Activated B cell treated with CpG ODN at 0.5 μM for 24 hours (primary cell): ENCODE data around the gene NADSYN1. TPM values are rescaled to one million over a fixed set of nuclear protein-coding genes. Genes with fewer than 3 reads are reported as not detected.

Experiments used
- ATAC-seq: fragments of 200-7000 bp; cut with Tn5 transposase; one replicate; pipeline ENCODE4 v1.10.0; 2021; ENCODE audit warnings: low read depth, mild to moderate bottlenecking, moderate library complexity
- CTCF ChIA-PET: fragments of 350-600 bp; sonication (Branson Sonifier 250); formaldehyde crosslinking; loops from one replicate; lab custom pipeline; 2021; ENCODE audit warnings: antibody characterized with exemption; lab: Charles Lee
- POLR2A ChIA-PET: fragments of 350-600 bp; sonication (Branson Sonifier 250); formaldehyde crosslinking; loops from one replicate; lab custom pipeline; 2021; ENCODE audit warnings: antibody characterized with exemption; lab: Charles Lee
- DNase-seq: peaks from one replicate; pipeline ENCODE4 v3.0.0; 2022
- H3K27ac Mint-ChIP-seq: one replicate; pipeline ENCODE4 v1.8.0; 2020; ENCODE audit warnings: mixed read lengths
- H3K27me3 Mint-ChIP-seq: one replicate; pipeline ENCODE4 v1.8.0; 2021; ENCODE audit warnings: mixed read lengths
- H3K36me3 Mint-ChIP-seq: one replicate; pipeline ENCODE4 v1.8.0; 2021; ENCODE audit warnings: low read depth, mixed read lengths
- H3K4me1 Mint-ChIP-seq: one replicate; pipeline ENCODE4 v1.8.0; 2021; ENCODE audit warnings: mixed read lengths
- H3K4me3 Mint-ChIP-seq: one replicate; pipeline ENCODE4 v1.8.0; 2020; ENCODE audit warnings: mild to moderate bottlenecking, mixed read lengths
- H3K9me3 Mint-ChIP-seq: one replicate; pipeline ENCODE4 v1.8.0; 2020; ENCODE audit warnings: mixed read lengths
- intact Hi-C: fragments of 100-400 bp; cut with micrococcal nuclease; formaldehyde crosslinking; loops from one replicate; pipeline ENCODE4 v1.15.1; 2024
- total RNA-seq: library from RNA; stranded (reverse); gene quantifications from 2 replicates; pipeline ENCODE4 v1.2.3, GENCODE V29; 2022
- TF ChIP-seq, protein P1 (sequence below): fragments of 200-600 bp; IDR thresholded peaks from one replicate; pipeline ENCODE4 v1.8.0; 2022; ENCODE audit warnings: antibody characterized with exemption, mild to moderate bottlenecking

NADSYN1 gene
- total RNA-seq, 1 donor from 2014 or later, result 146 TPM

DNA sequence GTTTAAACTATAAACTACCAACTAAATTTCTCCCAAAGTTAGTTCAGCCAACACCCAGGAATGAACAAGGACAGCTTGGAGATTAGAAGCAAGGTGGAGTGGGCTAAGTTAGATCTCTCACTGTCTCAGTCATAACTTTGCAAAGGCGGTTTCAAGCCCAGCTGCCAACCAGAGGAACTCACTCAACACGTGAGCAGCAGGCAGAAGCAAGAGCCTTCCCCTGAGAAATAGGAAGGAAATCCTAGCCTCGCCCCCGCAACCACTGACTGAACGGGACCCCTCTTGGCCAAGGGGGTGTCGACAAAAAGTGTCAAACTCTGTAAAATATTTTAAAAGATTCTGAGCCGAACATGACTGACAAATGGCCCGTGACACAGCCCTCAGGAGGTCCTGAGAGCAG, 90.9 kb downstream of the NADSYN1 start:
- ChIA-PET POLR2A (no interaction called here), CTCF (no interaction called here)
- H3K4me3 Mint-ChIP-seq, result peak overlapping the region; percentile 44
- peaks cover 18% of the 10 kb centered on the region for H3K4me1 Mint-ChIP-seq
- DNase-seq (no peak), ATAC-seq (no peak)
- TF ChIP-seq, protein P1, sequence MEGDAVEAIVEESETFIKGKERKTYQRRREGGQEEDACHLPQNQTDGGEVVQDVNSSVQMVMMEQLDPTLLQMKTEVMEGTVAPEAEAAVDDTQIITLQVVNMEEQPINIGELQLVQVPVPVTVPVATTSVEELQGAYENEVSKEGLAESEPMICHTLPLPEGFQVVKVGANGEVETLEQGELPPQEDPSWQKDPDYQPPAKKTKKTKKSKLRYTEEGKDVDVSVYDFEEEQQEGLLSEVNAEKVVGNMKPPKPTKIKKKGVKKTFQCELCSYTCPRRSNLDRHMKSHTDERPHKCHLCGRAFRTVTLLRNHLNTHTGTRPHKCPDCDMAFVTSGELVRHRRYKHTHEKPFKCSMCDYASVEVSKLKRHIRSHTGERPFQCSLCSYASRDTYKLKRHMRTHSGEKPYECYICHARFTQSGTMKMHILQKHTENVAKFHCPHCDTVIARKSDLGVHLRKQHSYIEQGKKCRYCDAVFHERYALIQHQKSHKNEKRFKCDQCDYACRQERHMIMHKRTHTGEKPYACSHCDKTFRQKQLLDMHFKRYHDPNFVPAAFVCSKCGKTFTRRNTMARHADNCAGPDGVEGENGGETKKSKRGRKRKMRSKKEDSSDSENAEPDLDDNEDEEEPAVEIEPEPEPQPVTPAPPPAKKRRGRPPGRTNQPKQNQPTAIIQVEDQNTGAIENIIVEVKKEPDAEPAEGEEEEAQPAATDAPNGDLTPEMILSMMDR, result no peak
- no peak overlapping the region for H3K27ac Mint-ChIP-seq
- peaks cover 5% of the 10 kb centered on the region for H3K9me3 Mint-ChIP-seq
- intact Hi-C loops, result no loop called here
- no peaks in the 10 kb centered on the region for H3K36me3 Mint-ChIP-seq
- peaks cover 18% of the 10 kb centered on the region for H3K27me3 Mint-ChIP-seq

DNA sequence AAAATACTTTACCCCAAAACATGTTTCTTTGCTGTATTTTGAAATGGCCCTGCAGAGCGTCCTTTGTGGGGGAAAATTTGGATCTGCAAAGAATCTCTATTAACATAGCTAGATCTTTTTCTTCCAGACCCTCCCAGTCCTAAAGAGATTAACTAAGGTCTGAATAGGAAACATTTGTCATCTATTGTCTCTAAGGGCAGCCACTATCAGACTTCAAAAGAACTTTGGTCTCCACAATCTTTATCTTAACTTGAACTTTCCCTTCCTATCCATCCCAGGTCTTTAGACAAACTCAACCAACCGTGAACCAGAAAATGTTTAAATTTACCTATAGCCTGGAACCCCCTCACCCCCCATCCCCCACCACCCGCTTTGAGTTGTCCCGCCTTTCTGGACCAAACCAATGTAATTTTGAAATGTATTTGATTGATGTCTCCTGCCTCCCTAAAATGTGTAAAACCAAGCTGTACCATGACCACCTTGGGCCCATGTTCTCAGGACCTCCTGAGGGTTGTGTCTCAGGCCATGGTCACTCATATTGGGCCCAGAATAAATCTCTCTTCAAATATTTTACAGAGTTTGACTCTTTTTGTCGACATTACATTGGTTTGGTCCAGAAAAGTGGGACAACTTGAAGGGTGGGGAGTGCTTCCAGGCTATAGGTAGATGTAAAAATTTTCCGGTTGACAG, 91.7 kb downstream of the NADSYN1 start:
- TF ChIP-seq, protein P1, result no peak
- no peak overlapping the region for H3K4me3 Mint-ChIP-seq
- no peak for ATAC-seq
- no peaks in the 10 kb centered on the region for H3K36me3 Mint-ChIP-seq
- ChIA-PET CTCF (no interaction called here), POLR2A (no interaction called here)
- intact Hi-C loops, result no loop called here
- peaks cover 19% of the 10 kb centered on the region for H3K27me3 Mint-ChIP-seq
- no peak for DNase-seq
- H3K9me3 Mint-ChIP-seq, result peaks cover 5% of the 10 kb centered on the region
- H3K27ac Mint-ChIP-seq, result no peak overlapping the region
- H3K4me1 Mint-ChIP-seq, result peaks cover 18% of the 10 kb centered on the region

DNA sequence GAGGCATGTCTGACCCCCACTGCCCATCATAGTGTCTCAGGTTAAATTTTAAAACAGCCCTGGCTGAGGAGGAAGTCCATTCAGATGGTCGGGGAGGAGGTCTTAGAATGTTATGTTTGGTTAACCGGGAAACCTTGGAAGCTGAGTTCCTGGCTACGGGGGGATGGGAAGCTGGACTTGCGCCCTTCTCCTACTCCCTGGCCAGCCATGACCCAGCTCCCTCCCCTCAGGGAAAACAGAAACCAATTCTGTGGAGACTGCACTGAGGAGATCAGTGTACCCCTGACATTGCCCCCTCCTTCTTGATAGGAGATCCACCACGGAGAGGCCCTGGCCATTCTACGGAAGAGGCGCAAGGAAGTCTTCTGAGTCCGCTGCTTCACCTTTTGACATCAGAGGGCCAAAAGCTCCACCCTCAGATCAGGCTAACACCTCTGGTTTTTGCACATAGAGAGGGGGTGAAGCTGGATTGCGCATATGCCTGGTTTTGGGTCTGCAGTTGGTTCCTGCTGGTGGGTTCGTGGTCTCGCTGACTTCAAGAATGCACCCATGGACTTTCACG, 92.5 kb downstream of the NADSYN1 start:
- CTCF ChIA-PET, result no interaction called here
- intact Hi-C loops, result no loop called here
- TF ChIP-seq, protein P1, result no peak
- Mint-ChIP-seq H3K9me3 (peaks cover 5% of the 10 kb centered on the region), H3K36me3 (no peaks in the 10 kb centered on the region), H3K27ac (no peak overlapping the region), H3K4me1 (peaks cover 22% of the 10 kb centered on the region), H3K4me3 (no peak overlapping the region), H3K27me3 (peaks cover 19% of the 10 kb centered on the region)
- no peak for DNase-seq
- ATAC-seq, result no peak
- POLR2A ChIA-PET, result no interaction called here

DNA sequence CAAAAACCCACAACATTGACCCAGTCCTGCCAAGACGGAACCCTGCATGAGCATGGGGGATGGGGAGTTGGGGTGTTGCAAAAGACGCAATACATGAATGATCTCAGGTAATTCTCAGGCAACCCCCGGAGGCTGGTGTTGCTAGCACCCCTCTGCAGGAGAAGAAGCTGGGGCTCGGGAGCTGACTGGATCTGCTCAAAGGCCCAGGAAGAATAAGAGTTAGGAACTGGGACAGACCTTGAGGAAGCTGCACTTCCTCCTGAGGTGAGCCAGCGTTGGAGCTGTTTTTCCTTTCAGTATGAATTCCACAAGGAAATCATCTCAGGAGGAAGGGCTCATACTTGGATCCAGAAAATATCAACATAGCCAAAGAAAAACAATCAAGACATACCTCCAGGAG, 95.1 kb downstream of the NADSYN1 start, which contains the start of gene KRTAP5-9:
TSS of gene KRTAP5-9 (plus strand) at position 301 of the 400 bp plus-strand sequence. CDS start 238 bp downstream, outside the sequence.
- no peaks in the 10 kb centered on the region for H3K36me3 Mint-ChIP-seq
- no peak for ATAC-seq
- ChIA-PET POLR2A (no interaction called here), CTCF (no interaction called here)
- TF ChIP-seq, protein P1, result no peak
- peaks cover 16% of the 10 kb centered on the region for H3K27me3 Mint-ChIP-seq
- H3K4me3 Mint-ChIP-seq, result no peak within 1 kb of the TSS
- intact Hi-C loops, result no loop called here
- H3K27ac Mint-ChIP-seq, result no peak within 1 kb of the TSS
- no peak for DNase-seq
- no peaks in the 10 kb centered on the region for H3K9me3 Mint-ChIP-seq
- H3K4me1 Mint-ChIP-seq, result peaks cover 19% of the 10 kb centered on the region

DNA sequence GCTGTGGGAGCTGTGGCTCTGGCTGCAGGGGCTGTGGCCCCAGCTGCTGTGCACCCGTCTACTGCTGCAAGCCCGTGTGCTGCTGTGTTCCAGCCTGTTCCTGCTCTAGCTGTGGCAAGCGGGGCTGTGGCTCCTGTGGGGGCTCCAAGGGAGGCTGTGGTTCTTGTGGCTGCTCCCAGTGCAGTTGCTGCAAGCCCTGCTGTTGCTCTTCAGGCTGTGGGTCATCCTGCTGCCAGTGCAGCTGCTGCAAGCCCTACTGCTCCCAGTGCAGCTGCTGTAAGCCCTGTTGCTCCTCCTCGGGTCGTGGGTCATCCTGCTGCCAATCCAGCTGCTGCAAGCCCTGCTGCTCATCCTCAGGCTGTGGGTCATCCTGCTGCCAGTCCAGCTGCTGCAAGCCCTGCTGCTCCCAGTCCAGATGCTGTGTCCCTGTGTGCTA, 95.7 kb downstream of the NADSYN1 start:
- peaks cover 16% of the 10 kb centered on the region for H3K27me3 Mint-ChIP-seq
- H3K4me1 Mint-ChIP-seq, result peaks cover 13% of the 10 kb centered on the region
- H3K27ac Mint-ChIP-seq, result no peak overlapping the region
- no peaks in the 10 kb centered on the region for H3K9me3 Mint-ChIP-seq
- CTCF ChIA-PET, result no interaction called here
- H3K4me3 Mint-ChIP-seq, result no peak overlapping the region
- TF ChIP-seq, protein P1, result no peak
- DNase-seq, result no peak
- POLR2A ChIA-PET, result no interaction called here
- ATAC-seq, result no peak
- intact Hi-C loops, result no loop called here
- no peaks in the 10 kb centered on the region for H3K36me3 Mint-ChIP-seq

Other genes with a start within 250 kb of the NADSYN1 start
- gene SHANK2, start 200.6 kb upstream of the NADSYN1 start, total RNA-seq, result 0.24 and 0.56 TPM in 2 replicates
- 35.5 and 47.2 TPM in 2 replicates for gene DHCR7, start 4.8 kb upstream of the NADSYN1 start, total RNA-seq
- 0.24 and 0.49 TPM in 2 replicates for gene KRTAP5-7, start 74.1 kb downstream of the NADSYN1 start, total RNA-seq
- gene KRTAP5-8, start 84.8 kb downstream of the NADSYN1 start, total RNA-seq, result 0.20 and 0.42 TPM in 2 replicates
- gene KRTAP5-9, start 95.2 kb downstream of the NADSYN1 start, total RNA-seq, result 0.37 and 0.53 TPM in 2 replicates
- gene KRTAP5-10, start 112.4 kb downstream of the NADSYN1 start, total RNA-seq, result 0.27 TPM in 1 of 2 replicates, not detected in the other
- not detected in 2 replicates for gene KRTAP5-11, start 129.7 kb downstream of the NADSYN1 start, total RNA-seq